DMS114 treated with DMSO at 0.1 percent for 48 hours (cell line): ENCODE data around the gene NAALADL2.
"Not testable (repeated sequence)": the region's sequence is repeated elsewhere in the genome, so short reads cannot be mapped to it uniquely, and the experiment has no call there.

Source experiments
- DNase-seq: peaks from one replicate; lab custom pipeline; 2025; ENCODE audit not compliant: unreplicated experiment; lab: John Stamatoyannopoulos, UW

Gene NAALADL2

GRCh38 chr3:175121225-175121624 is 262.1 kb downstream of the NAALADL2 start:
- DNase-seq: no peak

GRCh38 chr3:175127075-175127662 is 268.0 kb downstream of the NAALADL2 start:
- no peak for DNase-seq

GRCh38 chr3:175129126-175129525 is 270.0 kb downstream of the NAALADL2 start:
- no peak for DNase-seq

- DNase-seq: no peak
Measured at GRCh38 chr3:175129571-175129970, 270.4 kb downstream of the NAALADL2 start.

GRCh38 chr3:175131866-175132265 is 272.7 kb downstream of the NAALADL2 start:
- DNase-seq: not testable (repeated sequence)

GRCh38 chr3:175132706-175133105 is 273.6 kb downstream of the NAALADL2 start:
- DNase-seq: not testable (repeated sequence)

GRCh38 chr3:175144368-175144767 is 285.2 kb downstream of the NAALADL2 start:
- DNase-seq: no peak

GRCh38 chr3:175146258-175146657 is 287.1 kb downstream of the NAALADL2 start:
- DNase-seq: no peak

- DNase-seq: no peak
Measured at GRCh38 chr3:175149675-175150074, 290.5 kb downstream of the NAALADL2 start.

- no peak for DNase-seq
Measured at GRCh38 chr3:175150812-175151401, 291.8 kb downstream of the NAALADL2 start.

GRCh38 chr3:175153595-175153994 is 294.5 kb downstream of the NAALADL2 start:
- DNase-seq: no peak

- DNase-seq: no peak
Measured at GRCh38 chr3:175155172-175155571, 296.0 kb downstream of the NAALADL2 start.

GRCh38 chr3:175159202-175159601 is 300.1 kb downstream of the NAALADL2 start:
- no peak for DNase-seq

GRCh38 chr3:175161291-175161690 is 302.2 kb downstream of the NAALADL2 start:
- no peak for DNase-seq

- no peak for DNase-seq
Measured at GRCh38 chr3:175163686-175164085, 304.6 kb downstream of the NAALADL2 start.

- not testable (repeated sequence) for DNase-seq
Measured at GRCh38 chr3:175173117-175173516, 314.0 kb downstream of the NAALADL2 start.

- DNase-seq: no peak
Measured at GRCh38 chr3:175176556-175176955, 317.4 kb downstream of the NAALADL2 start.

- no peak for DNase-seq
Measured at GRCh38 chr3:175179055-175179454, 319.9 kb downstream of the NAALADL2 start.

- no peak for DNase-seq
Measured at GRCh38 chr3:175184392-175184791, 325.3 kb downstream of the NAALADL2 start.

- no peak for DNase-seq
Measured at GRCh38 chr3:175185903-175186302, 326.8 kb downstream of the NAALADL2 start.

GRCh38 chr3:175186511-175186910 is 327.4 kb downstream of the NAALADL2 start:
- no peak for DNase-seq

GRCh38 chr3:175187586-175187985 is 328.5 kb downstream of the NAALADL2 start:
- DNase-seq: no peak

GRCh38 chr3:175192536-175192935 is 333.4 kb downstream of the NAALADL2 start:
- no peak for DNase-seq
